Activated naive CD8-positive, alpha-beta T cell treated with anti-CD3 and anti-CD28 coated beads for 36 hours (primary cell): ENCODE data around the gene SLC12A3. TPM values are rescaled to one million over a fixed set of nuclear protein-coding genes. Genes with fewer than 3 reads are reported as not detected.

Experiments
- DNase-seq: peaks from one replicate; pipeline ENCODE4 v3.0.0; 2021
- H3K27ac Mint-ChIP-seq: one replicate; pipeline ENCODE4 v1.8.0; 2022; ENCODE audit warnings: mild to moderate bottlenecking, moderate library complexity, mixed read lengths
- H3K27me3 Mint-ChIP-seq: one replicate; pipeline ENCODE4 v1.8.0; 2022; ENCODE audit warnings: mild to moderate bottlenecking, mixed read lengths
- H3K36me3 Mint-ChIP-seq: one replicate; pipeline ENCODE4 v1.8.0; 2021; ENCODE audit warnings: mild to moderate bottlenecking, mixed read lengths
- H3K4me1 Mint-ChIP-seq: one replicate; pipeline ENCODE4 v1.8.0; 2021; ENCODE audit warnings: mixed read lengths
- H3K4me3 Mint-ChIP-seq: one replicate; pipeline ENCODE4 v1.8.0; 2022; ENCODE audit warnings: mild to moderate bottlenecking, moderate library complexity, mixed read lengths
- H3K9me3 Mint-ChIP-seq: one replicate; pipeline ENCODE4 v1.8.0; 2022; ENCODE audit warnings: mixed read lengths
- total RNA-seq, 2 experiments: library from RNA; stranded (reverse); gene quantifications; one replicate each; pipeline ENCODE4 v1.2.3, GENCODE V29; 2021

SLC12A3 gene
- total RNA-seq, 2 experiments from 2014 or later: 0.04 TPM; not detected in 1

GRCh38 chr16:56964243-56965148 is 99.5 kb downstream of the SLC12A3 start:
- peak; percentile 93 for DNase-seq
- Mint-ChIP-seq H3K4me3 (no peak overlapping the region), H3K27me3 (no peaks in the 10 kb centered on the region), H3K9me3 (no peaks in the 10 kb centered on the region), H3K36me3 (no peaks in the 10 kb centered on the region), H3K4me1 (peaks cover 22% of the 10 kb centered on the region), H3K27ac (peak overlapping the region; percentile 87)

Other genes starting within 250 kb of the SLC12A3 start
- 10 to 100 TPM; 67.1 to 68.9 TPM for gene MT1E, start 239.4 kb upstream of the SLC12A3 start, total RNA-seq
- not detected for gene MT1M, start 232.5 kb upstream of the SLC12A3 start, total RNA-seq
- not detected for gene MT1A, start 226.5 kb upstream of the SLC12A3 start, total RNA-seq
- not detected for gene MT1B, start 213.3 kb upstream of the SLC12A3 start, total RNA-seq
- gene MT1F, start 207.2 kb upstream of the SLC12A3 start, total RNA-seq: 10 to 100 TPM; 13.1 to 13.2 TPM
- 10 to 100 TPM; 35.8 to 41.8 TPM for gene MT1G, start 197.1 kb upstream of the SLC12A3 start, total RNA-seq
- gene MT1H, start 195.4 kb upstream of the SLC12A3 start, total RNA-seq: 1 to 10 TPM; 2.3 to 3.3 TPM
- 10 to 100 TPM; 71.4 to 72.3 TPM for gene MT1X, start 182.7 kb upstream of the SLC12A3 start, total RNA-seq
- gene NUP93, start 135.1 kb upstream of the SLC12A3 start, total RNA-seq: 100 to 1,000 TPM; 153 to 172 TPM
- 100 to 1,000 TPM; 143 to 149 TPM for gene HERPUD1, start 66.9 kb downstream of the SLC12A3 start, total RNA-seq
- under 1 TPM in 1 of 2 experiments, not detected in 1; 0.12 TPM for gene CETP, start 96.7 kb downstream of the SLC12A3 start, total RNA-seq
- 100 to 1,000 TPM; 142 to 151 TPM for gene NLRC5, start 124.3 kb downstream of the SLC12A3 start, total RNA-seq
- 10 to 100 TPM; 10.4 TPM for gene CPNE2, start 227.4 kb downstream of the SLC12A3 start, total RNA-seq